ENCODE measurements around the gene BGN. TPM values are rescaled to one million over a fixed set of nuclear protein-coding genes. Genes with fewer than 3 reads are reported as not detected.

BGN gene
- total and polyA plus RNA-seq, 2 experiments from 2014 or later, result 0.87 to 1.8 TPM

DNA sequence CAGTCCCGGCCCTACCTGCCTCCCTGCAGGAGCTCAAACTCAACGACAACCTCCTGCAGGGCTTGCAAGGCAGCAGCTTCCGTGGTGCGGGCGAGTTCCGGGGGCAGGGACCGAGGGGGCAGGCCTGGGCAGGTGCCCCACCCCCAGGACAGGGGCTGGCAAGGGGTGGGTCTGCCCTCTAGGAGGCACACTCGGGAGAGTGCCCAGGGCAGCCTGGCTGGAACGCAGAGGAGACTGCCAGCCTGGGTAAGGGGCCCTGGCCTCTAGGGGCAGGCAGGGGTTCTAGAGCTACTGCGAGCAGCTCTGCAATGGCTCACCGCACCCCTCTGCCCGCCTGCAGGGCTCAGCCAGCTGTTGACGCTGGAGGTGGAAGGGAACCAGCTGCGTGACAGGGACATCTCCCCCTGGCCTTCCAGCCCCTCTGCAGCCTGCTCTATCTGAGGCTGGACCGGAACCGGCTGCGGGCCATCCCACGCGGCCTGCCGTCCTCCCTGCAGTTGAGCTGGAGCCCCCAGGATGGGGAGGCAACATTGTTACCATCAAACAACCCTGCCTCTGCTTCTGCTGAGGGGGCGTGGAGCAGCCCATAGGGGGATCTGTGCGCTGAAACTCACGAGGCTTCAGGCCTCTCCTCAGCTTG, 12.3 kb upstream of the BGN start:
- TF ChIP-seq EZH2phosphoT487 (IDR thresholded peaks at IDR 0.05; ENCODE audit: unreplicated experiment) (no peak), ZNF462 (CRISPR knock-in tag; IDR thresholded peaks at IDR 0.05) (no peak), ZNF331 (CRISPR knock-in tag; IDR thresholded peaks at IDR 0.05; ENCODE audit: low read depth) (no peak), ZNF114 (CRISPR knock-in tag; IDR thresholded peaks at IDR 0.05) (no peak), POLR2AphosphoS5 (IDR thresholded peaks at IDR 0.05; ENCODE audit: low read depth) (no peak), JUNB (IDR thresholded peaks at IDR 0.05; ENCODE audit: unreplicated experiment) (no peak), CREB1 (CRISPR knock-in tag; IDR thresholded peaks at IDR 0.05; ENCODE audit: low read depth) (no peak), STAT1 (IDR thresholded peaks at IDR 0.05; ENCODE audit: unreplicated experiment) (no peak), EZH2 (IDR thresholded peaks at IDR 0.05; ENCODE audit: low read depth, unreplicated experiment) (no peak), ETS1 (IDR thresholded peaks at IDR 0.05) (no peak)
- TF ChIP-seq, protein P1, sequence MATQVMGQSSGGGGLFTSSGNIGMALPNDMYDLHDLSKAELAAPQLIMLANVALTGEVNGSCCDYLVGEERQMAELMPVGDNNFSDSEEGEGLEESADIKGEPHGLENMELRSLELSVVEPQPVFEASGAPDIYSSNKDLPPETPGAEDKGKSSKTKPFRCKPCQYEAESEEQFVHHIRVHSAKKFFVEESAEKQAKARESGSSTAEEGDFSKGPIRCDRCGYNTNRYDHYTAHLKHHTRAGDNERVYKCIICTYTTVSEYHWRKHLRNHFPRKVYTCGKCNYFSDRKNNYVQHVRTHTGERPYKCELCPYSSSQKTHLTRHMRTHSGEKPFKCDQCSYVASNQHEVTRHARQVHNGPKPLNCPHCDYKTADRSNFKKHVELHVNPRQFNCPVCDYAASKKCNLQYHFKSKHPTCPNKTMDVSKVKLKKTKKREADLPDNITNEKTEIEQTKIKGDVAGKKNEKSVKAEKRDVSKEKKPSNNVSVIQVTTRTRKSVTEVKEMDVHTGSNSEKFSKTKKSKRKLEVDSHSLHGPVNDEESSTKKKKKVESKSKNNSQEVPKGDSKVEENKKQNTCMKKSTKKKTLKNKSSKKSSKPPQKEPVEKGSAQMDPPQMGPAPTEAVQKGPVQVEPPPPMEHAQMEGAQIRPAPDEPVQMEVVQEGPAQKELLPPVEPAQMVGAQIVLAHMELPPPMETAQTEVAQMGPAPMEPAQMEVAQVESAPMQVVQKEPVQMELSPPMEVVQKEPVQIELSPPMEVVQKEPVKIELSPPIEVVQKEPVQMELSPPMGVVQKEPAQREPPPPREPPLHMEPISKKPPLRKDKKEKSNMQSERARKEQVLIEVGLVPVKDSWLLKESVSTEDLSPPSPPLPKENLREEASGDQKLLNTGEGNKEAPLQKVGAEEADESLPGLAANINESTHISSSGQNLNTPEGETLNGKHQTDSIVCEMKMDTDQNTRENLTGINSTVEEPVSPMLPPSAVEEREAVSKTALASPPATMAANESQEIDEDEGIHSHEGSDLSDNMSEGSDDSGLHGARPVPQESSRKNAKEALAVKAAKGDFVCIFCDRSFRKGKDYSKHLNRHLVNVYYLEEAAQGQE (IDR thresholded peaks at IDR 0.05; ENCODE audit: unreplicated experiment), result no peak
- H3K27me3 ChIP-seq (ENCODE audit: insufficient read depth), result no peaks in the 10 kb centered on the region
- no peak overlapping the region for H3K27ac Mint-ChIP-seq
- H3K79me2 ChIP-seq (replicated peaks; ENCODE audit: insufficient read depth), result no peaks in the 10 kb centered on the region
- no peaks in the 10 kb centered on the region for H3K36me3 ChIP-seq (ENCODE audit: insufficient read depth)
- H3K9me2 ChIP-seq (ENCODE audit: insufficient read depth), result no peaks in the 10 kb centered on the region
- H3K4me3 Mint-ChIP-seq, result no peak overlapping the region
- no peaks in the 10 kb centered on the region for H4K20me1 ChIP-seq (replicated peaks; ENCODE audit: insufficient read depth)
- DNase-seq (ENCODE audit: low spot score) (no peak), ATAC-seq (peak; percentile 37; the same call in 2 of the 3 replicates)
- no peak overlapping the region for H3K4me3 ChIP-seq
- no peaks in the 10 kb centered on the region for H3K36me3 Mint-ChIP-seq (ENCODE audit: low read depth)
- no peak overlapping the region for H3K27ac ChIP-seq (ENCODE audit: low read depth)
- peaks cover 7% of the 10 kb centered on the region; the same call in 2 of the 3 replicates for H3K4me1 Mint-ChIP-seq
- no peaks in the 10 kb centered on the region for H3F3A ChIP-seq (replicated peaks; ENCODE audit: low read depth)
- no peaks in the 10 kb centered on the region; the same call in 1 of the 2 replicates for H3K4me1 ChIP-seq (ENCODE audit: insufficient read depth)
- H3K9me3 Mint-ChIP-seq, result no peaks in the 10 kb centered on the region
- no peak overlapping the region for H3K4me2 ChIP-seq
- no peak overlapping the region for H2AFZ ChIP-seq
- no peaks in the 10 kb centered on the region for H3K27me3 Mint-ChIP-seq (ENCODE audit: insufficient read depth, low read depth, poor library complexity)

Measured in GM23338 (cell line).